ENCODE results near the gene RGPD3.
"Not testable (repeated sequence)": the region's sequence is repeated elsewhere in the genome, so short reads cannot be mapped to it uniquely, and the experiment has no call there.

RGPD3 gene

GRCh38 chr2:106479563-106479962, 11.3 kb upstream of the RGPD3 start:
- not testable (repeated sequence) for DNase-seq

GRCh38 chr2:106477647-106478046, 9.4 kb upstream of the RGPD3 start:
- DNase-seq = not testable (repeated sequence)

- not testable (repeated sequence) for DNase-seq
These were observed 2.4 kb upstream of the RGPD3 start for GRCh38 chr2:106470658-106471057.

- DNase-seq = not testable (repeated sequence)
These were observed 697 bp downstream of the RGPD3 start for GRCh38 chr2:106467516-106467915.

GRCh38 chr2:106461882-106462281, 6.3 kb downstream of the RGPD3 start:
- not testable (repeated sequence) for DNase-seq

GRCh38 chr2:106390680-106391079, 77.5 kb downstream of the RGPD3 start:
- not testable (repeated sequence) for DNase-seq

GRCh38 chr2:106388814-106389410, 79.3 kb downstream of the RGPD3 start:
- not testable (repeated sequence) for DNase-seq

- DNase-seq = not testable (repeated sequence)
These were observed 83.7 kb downstream of the RGPD3 start for GRCh38 chr2:106384548-106384947.

GRCh38 chr2:106381867-106382266, 86.3 kb downstream of the RGPD3 start:
- not testable (repeated sequence) for DNase-seq

- DNase-seq = not testable (repeated sequence)
These were observed 88.6 kb downstream of the RGPD3 start for GRCh38 chr2:106379567-106379966.

- not testable (repeated sequence) for DNase-seq
These were observed 99.0 kb downstream of the RGPD3 start for GRCh38 chr2:106369182-106369581.

- DNase-seq = no peak
These were observed 101.9 kb downstream of the RGPD3 start for GRCh38 chr2:106366204-106366885.

GRCh38 chr2:106363791-106364190, 104.4 kb downstream of the RGPD3 start:
- DNase-seq = no peak

GRCh38 chr2:106362789-106363188, 105.4 kb downstream of the RGPD3 start:
- DNase-seq = no peak

- no peak for DNase-seq
These were observed 108.7 kb downstream of the RGPD3 start for GRCh38 chr2:106359512-106359911.

- no peak for DNase-seq
These were observed 109.7 kb downstream of the RGPD3 start for GRCh38 chr2:106358521-106358920.

- DNase-seq = no peak
These were observed 110.1 kb downstream of the RGPD3 start for GRCh38 chr2:106358081-106358480.

- DNase-seq = no peak
These were observed 111.9 kb downstream of the RGPD3 start for GRCh38 chr2:106356291-106356690.

- no peak for DNase-seq
These were observed 114.5 kb downstream of the RGPD3 start for GRCh38 chr2:106353676-106354075.

- no peak for DNase-seq
These were observed 117.2 kb downstream of the RGPD3 start for GRCh38 chr2:106350980-106351379.

- DNase-seq = no peak
These were observed 123.9 kb downstream of the RGPD3 start for GRCh38 chr2:106344302-106344701.

- no peak for DNase-seq
These were observed 124.9 kb downstream of the RGPD3 start for GRCh38 chr2:106343274-106343673.

GRCh38 chr2:106342831-106343251, 125.4 kb downstream of the RGPD3 start:
- no peak for DNase-seq

- DNase-seq = no peak
These were observed 126.5 kb downstream of the RGPD3 start for GRCh38 chr2:106341666-106342065.
